ENCODE data around the gene ARID5B.
A peak's percentile ranks its signal among the peaks of the same experiment; 100 is the strongest.
"Not testable (repeated sequence)": the region's sequence is repeated elsewhere in the genome, so short reads cannot be mapped to it uniquely, and the experiment has no call there.

Gene ARID5B

DNA sequence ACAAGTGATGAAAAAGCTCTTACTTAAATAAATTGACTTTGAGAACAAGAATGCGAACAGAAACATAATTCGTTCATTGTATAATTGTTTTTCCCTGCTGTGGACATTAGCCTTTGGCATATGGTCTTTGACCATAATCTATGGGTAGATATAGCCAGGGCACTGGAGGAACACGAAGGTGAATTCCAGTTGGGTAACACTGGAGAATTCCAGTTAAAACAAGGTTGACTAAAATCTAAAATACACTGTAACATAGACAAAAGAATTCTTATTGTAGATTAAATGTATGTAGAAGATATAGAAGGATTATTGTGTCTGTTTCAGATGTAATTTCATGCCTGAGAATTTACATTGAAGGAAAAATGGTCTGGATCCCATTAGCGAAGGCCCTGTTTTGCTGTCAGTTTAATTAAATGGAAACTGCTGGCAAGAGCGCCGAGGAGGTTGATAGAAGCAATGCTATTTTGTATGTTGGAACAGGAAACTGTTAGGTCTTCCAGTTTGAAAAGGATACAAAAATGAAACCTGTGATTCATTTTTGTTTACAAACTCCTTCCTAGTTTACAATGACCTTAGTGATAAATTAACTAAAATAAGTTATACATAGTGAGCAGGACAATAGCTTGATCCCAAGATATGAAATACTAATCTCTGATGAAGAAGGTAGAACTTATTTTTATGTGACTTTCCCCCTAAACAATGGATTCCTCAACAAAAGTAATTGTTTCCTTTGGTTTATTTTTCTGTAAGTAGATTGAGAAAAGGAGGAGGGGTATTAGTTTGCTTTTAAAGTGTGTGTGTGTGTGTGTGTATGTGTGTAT, 68.9 kb downstream of the ARID5B start:
- DNase-seq = peak in 1 of 14 donors; percentile 10

DNA sequence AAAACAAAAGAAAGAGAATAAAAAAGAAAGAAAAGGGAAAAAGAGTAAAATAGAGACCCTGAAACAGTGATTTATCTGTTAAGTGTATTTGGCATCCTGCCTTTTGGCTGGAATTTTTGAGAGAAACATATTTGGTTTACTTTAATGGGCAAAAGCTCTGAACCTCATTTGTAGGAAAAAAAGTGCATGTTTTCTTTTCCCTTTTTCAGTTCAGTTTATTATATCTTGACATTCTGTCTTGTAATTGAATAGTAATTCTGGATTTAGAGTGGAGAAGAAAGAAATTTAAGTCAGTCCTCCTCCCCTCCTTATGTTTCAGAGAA, 69.5 kb downstream of the ARID5B start:
- no peak for DNase-seq

DNA sequence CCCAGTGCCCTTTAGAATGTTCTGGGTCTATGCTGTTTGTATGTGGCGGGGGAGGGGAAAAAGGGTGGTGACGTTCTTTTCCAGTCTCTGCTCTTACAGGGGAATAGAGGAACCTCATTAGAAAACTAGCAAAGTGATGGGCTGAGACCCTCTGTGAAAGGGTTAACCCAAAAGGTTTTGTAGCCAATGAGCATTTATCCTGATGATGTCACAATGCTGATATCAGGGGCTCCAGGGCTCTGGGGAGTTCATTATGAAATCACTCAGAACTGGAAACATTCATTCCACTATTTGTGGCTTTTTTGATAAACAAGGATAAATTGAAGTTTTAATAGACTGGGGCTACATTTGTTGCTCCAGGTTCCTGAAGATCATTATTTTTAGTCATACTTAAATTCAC, 71.7 kb downstream of the ARID5B start:
- no peak for DNase-seq

DNA sequence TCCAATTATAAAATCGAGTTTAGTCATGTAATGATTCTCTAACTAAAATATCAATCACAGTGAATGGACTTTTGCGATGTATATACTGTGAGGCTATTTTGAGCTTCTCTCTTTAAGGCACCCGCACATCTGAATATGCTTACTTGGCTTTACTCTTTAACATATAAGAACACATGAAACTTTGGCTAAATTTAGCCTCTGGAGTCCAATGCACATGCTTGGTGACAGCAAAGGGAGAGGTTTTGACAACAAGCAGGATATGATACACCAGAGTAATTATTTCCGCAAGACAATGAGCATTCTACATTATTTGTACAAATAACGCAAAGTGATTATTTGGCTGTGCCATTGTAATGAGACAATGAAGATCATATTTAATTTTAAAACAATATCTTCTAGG, 72.4 kb downstream of the ARID5B start:
- no peak for DNase-seq

DNA sequence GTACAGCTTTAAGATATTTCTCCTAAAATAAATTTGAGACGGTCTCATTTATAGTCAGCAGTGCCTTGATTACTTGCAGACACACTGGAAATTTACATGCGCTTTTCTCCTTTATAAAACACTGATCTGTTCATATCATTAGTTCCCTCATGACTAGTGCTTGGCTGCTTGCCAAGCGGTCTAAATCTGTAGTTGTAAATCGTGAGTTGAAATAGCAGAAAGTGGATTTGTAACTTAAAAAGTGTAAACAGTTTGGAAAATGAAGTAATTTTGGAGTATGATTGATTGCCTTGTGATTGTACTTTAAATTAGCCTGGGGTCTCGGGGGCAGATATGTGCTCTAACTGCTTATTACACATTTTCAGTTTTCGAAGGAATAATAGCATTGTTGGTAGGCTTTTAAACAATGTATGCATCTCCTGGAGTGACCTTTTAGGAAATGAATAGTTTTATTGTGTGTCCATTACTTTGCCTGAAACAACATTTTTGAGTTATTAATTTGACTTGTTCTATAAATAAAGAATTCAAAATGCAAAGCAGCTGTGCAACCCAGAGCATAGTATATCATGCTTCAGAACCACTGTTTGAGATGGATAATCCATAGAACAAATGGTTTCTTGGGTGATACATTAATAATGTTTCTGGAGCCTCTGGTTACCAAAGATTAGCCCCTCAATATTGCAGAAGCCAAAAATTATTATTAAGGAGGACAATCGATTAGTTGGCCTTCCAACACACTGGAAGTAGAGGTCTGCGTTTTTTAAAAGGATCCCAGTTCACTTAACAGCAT, 73.3 kb downstream of the ARID5B start:
- peak in 7 of 14 donors; percentile 4 to 57 (median 12) for DNase-seq

DNA sequence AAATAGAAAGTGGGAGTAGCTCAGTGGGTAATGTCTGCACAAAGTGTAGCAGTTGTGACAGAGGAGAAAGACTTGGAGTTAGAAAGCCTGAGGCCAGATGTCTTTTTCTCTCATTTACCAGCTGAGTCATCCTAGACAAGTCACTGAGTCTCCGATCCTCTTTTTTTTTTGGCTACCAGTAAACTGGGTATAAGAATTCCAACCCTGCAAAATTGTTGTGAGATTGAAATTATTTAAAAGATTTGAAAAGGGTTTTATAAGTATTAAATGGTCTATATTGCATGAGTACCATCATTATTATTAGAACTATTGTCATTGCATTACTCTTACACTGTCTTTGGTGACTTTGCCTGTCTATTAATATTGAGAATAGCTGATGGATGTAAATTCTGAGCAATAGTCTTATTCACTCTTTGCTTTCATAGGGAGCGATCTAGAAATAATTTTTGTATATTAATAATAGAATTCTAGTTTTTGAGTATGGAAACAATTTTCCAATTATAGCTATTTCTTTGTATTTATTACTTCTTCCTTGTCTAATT, 74.0 kb downstream of the ARID5B start:
- DNase-seq = no peak

DNA sequence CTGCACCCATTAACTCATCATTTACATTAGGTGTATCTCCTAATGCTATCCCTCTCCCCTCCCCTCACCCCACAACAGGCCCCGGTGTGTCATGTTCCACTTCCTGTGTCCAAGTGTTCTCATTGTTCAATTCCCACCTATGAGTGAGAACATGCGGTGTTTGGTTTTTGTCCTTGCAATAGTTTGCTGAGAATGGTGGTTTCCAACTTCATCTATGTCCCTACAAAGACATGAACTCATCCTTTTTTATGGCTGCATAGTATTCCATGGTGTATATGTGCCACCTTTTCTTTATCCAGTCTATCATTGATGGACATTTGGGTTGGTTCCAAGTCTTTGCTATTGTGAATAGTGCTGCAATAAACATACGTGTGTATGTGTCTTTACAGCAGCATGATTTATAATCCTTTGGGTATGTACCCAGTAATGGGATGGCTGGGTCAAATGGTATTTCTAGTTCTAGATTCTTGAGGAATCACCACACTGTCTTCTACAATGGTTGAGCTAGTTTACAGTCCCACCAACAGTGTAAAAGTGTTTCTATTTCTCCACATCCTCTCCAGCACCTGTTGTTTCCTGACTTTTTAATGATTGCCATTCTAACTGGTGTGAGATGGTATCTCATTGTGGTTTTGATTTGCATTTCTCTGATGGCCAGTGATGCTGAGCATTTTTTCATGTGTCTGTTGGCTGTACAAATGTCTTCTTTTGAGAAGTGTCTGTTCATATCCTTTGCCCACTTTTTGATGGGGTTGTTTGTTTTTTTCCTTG, 75.6 kb downstream of the ARID5B start:
- DNase-seq = not testable (repeated sequence)

DNA sequence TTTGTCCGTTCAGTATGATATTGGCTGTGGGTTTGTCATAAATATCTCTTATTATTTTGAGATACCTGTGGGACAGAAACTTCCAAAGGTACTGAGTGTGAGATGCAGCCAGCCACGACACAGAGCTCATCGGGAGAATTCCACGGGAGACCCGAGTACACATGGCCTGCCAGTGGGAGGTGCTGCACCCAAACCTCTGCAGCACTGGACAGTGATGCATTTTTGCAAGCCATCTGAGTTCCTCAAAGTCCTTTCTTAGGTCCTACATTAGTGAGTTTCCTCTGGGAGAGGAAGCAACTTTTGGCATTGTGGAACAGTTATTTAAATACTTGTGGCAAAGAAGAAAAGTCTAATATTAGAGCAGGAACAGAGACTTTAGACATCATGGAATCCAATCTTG, 77.5 kb downstream of the ARID5B start:
- DNase-seq = peak in 1 of 14 donors; percentile 2

DNA sequence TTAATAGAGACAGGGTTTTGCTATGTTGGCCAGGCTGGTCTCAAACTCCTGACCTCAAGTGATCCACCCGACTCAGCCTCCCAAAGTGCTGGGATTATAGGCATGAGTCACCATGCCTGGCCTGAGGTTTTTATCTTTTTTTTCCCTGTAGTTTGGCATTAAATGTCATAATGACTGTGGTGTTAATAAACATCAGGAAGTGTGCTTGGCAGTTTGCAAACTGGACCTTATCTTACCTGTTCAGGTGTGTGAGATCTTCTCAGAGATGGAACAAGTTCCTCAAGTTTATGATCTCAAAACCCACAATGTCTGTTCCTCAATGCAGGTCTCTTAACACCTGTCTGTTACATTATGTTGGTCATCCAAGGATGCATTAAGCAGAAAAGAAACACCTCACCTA, 80.0 kb downstream of the ARID5B start:
- DNase-seq = no peak

DNA sequence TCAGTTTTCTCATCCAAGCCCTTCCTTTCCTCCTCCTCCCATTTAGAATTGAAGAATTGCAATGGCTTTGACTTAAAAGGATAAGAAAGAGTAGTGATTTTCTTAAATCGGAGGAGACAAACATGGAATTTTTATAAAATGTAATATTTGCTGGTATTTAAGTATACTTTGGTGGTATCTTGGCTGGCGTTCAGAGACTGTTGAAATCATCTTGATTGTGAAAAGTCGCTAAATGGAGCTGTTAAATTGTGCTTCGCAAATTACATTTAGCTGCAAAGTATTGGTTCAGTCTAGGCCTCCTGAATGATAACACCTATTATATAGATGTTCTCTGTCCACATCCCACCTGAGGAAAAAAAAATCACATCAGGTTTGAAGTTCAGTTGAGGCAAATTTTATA, 81.8 kb downstream of the ARID5B start:
- DNase-seq = no peak

DNA sequence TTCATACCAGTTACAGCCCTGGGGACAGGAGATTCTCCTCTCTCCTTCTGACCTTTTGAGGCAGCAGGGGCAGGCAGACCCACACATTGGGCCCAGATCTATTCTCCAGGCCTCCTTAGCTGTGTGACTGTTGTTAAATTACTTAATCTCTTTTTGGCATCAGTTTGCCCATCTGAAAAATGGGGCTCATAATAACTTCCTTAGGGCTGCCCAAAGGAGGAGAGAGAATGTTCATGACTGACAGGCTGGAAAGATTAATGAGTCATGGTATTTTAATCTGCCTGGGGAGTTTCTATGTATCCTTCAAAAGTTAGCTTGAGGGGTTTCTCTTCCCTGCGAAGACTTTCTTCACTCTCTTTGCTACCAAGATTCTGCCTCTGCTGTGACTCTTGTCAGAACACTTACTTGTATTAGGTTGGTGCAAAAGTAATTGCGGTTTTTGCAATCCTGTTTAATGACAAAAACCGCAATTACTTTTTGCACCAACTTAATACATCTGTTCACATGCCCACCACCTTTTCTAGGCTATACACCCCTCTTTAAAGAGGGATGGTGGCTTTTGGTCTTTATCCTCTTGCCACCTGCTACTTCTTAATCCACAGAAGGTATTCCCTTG, 83.4 kb downstream of the ARID5B start:
- no peak for DNase-seq

DNA sequence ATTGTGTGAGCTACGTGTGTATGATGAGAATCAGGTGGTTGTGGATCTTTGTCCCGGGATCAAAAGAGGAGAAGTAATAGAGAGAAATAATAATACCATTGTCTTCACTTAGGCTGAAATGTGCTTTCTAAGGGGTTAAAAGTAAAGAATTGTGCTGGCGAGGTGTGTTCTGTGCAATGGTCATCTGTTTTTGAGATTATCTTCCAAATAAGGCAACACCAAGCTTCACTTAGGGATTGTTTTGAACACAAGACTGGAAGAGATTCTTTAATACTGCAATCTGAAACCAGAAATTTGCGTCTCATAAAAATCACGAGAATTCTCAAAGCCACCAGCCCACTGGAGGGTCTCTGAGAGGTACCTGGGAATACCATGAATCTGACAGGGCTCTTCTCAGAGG, 84.2 kb downstream of the ARID5B start:
- no peak for DNase-seq

DNA sequence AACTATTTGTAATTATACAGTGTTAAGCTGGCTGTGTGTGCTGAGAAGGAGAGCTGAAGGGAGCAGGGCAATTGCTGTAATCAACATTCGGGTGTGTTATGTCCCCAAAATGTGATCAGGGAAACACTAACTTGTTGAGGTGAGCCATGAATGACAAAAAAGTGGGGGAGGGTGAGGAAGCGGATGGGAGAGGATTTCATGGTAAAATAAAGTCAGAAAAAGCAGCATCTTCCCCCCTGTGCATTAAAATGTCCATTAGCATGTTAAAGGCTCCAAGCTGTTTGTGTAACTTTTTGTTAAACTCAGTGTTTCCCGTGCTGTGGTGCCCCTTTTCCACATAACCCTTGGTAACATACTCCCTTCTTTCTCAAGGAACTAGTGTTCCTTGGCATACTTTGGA, 84.9 kb downstream of the ARID5B start:
- no peak for DNase-seq

DNA sequence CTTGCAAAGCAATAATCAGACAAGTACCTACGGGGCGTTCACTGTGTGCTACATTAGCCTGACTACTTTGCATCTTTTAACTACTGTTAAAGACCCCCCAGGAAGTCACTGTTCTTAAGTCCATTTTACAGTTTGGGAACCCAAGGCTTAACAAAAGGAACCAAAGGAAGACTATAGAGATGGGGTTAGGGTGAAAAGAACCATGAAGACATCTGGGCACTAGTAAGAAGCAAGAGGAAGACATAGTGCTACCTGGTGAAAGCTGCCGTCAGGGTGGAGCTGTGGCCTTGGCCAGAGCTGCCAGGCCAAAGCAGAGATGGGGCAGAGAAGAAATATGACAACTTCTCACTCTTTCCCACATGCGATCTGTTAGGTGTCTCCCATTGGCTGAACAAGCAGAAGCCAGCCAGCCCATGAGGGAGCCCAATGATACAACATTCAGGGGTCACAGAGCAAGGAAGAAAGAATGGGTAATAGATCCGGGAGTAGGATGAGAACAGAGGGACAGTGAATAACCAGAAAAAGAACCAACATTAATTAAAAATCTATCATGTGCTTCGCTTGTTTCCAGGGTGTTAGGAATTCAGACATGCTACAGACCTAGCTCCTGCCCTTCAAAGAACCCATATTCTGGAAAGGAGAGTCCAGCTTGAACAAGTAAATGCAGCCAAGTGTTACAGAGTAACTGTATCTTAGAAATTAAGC, 85.4 kb downstream of the ARID5B start:
- DNase-seq = no peak

DNA sequence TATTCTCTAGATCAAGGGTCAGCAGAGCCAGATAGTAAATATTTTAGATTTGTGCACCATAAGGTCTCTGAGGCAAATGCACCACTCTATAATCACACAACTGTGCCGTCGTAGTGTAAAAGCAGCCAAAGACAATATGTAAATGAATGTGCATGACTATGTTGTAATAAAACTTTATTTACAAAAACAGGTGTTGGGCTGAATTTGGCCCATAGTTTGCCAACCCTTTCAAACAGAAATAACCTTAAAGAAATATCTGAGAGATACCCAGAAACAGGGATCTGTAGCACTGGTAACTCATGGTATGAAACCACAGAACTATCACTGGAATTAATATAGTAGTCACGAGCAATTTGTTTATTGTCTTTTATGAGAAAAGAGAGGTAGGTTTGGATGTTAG, 86.0 kb downstream of the ARID5B start:
- DNase-seq = no peak

DNA sequence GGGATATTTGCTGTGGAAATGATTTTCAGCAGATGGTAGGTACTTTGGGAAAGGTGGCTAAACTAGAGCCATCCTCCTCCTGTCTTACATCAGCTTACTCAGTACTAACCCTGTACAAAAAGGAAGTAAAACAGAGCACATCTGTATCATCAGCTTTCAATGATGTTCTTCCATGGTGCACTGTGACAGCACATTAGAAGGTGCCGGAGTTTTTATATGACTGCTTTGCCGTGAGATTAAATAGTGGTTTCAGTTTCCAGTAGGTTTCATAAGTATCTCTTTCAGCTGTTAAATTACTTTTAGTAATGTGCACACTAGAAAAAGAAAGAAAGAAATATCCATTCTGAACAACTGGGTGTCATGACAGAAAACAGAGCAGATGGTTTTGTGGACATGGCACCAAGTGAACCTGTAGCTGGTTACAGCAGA, 86.5 kb downstream of the ARID5B start:
- no peak for DNase-seq

DNA sequence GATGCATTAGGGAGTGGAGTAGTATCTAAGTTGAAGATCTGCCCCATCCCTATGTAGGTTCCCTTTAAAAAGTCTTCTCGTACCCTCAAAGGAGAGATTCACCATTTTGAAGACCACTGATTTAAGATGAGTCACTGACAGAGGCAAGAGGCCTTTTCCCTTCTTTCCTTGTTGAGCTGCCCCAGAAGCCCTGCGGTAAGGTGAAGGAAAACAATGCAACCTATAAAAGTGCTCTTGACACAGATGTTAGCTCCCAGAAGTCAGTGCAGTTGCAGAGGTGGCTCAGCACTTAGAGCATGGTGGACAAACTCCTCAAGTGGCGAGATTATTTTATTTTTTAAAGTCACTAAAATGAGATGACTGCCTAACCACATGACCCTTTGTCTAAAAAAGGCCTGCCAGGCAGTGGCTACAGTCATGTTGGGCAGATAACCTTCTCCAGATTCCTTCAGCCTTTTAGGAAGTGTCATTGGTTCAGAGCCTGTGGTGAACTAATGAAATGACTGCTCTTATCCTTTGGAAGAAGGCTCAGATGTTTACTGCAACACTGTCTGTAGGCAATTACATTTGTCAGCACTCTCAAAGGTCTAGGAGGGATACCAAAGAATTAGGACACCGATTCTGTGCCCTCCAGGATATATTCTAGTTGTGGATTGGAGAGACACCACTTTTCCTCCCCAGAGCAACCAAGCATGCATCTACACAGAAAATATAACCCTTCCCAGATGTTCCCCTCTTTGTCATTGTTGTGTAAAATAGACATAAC, 88.7 kb downstream of the ARID5B start:
- no peak for DNase-seq

DNA sequence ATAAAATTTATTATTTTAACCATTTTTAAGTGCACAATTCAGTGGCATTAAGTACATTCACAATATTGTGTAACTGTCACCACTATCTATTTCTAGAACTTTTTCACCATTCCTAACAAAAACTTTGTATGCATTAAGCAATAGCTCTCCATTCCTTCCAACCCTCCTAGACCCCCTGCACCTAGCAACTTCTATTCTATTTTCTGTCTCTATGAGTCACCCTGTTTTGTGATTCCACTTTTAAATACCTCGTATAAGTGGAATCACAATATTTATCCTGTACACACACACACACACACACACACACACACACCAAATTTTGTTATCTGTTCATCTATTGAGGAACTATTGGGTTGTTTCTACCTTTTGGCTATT, 89.2 kb downstream of the ARID5B start:
- no peak for DNase-seq

DNA sequence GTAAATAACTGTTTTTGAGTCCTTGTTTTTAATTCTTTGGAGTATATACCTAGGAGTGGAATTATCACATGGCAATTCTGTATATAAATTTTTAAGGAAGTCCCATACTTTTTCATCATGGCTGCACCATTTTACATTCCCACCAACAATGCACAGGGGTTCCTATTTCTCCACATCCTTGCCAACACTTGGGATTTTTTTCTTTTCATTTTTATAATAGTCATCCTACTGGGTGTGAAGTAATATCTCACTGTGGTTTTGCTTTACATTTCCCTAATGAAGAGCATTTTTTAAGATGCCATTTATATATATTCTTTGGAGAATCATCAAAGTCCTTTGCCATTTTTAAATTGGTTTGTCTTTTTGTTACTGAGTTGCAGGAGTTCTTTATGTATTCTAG, 89.7 kb downstream of the ARID5B start:
- DNase-seq = no peak

DNA sequence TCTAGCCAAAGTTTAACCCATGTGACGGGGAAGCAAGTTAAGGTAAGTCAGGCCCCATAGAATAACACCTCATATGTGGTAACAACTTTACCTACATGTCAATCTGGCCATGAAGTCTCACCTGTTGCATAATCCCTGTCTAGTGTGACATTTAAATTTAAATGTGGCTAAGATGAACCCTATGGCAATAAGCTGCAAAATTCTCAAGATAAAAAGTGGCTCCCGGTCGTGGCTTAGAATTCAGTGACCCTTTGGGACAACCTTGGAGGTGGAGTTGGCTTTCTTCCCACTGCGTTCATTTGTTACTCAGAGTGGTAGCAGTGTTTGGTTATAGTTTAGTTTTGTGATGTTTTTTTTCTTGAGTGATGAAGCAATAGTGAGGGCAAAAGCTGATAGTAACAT, 90.6 kb downstream of the ARID5B start:
- no peak for DNase-seq

All from C1 segment of cervical spinal cord (tissue), 14 donors.